Measurements from ENCODE around the gene TTLL1. TPM values are rescaled to one million over a fixed set of nuclear protein-coding genes. Genes with fewer than 3 reads are reported as not detected.

TTLL1 gene
- total and polyA plus RNA-seq, 9 of the 15 experiments (the other 6 are each of a cell fraction or from before 2014, with no cell fraction given) = 0.06 to 0.85 (median 0.17) TPM

- TF ChIP-seq CREB5 (CRISPR knock-in tag; IDR thresholded peaks at IDR 0.05) (no peak), PCBP1 (IDR thresholded peaks at IDR 0.05; ENCODE audit: low read depth, low read length, poor library complexity, severe bottlenecking) (no peak), NUFIP1 (IDR thresholded peaks at IDR 0.05; ENCODE audit: partially characterized antibody) (no peak), ZC3H8 (IDR thresholded peaks at IDR 0.05) (no peak)
- TF ChIP-seq, protein P1, sequence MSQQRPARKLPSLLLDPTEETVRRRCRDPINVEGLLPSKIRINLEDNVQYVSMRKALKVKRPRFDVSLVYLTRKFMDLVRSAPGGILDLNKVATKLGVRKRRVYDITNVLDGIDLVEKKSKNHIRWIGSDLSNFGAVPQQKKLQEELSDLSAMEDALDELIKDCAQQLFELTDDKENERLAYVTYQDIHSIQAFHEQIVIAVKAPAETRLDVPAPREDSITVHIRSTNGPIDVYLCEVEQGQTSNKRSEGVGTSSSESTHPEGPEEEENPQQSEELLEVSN (IDR thresholded peaks at IDR 0.05; ENCODE audit: borderline replicate concordance in 1 of 2, extremely low read depth in 1 of 2, insufficient read depth in 1 of 2, insufficient read length in 1 of 2, low read depth in 1 of 2, low read length in 1 of 2, poor library complexity in 1 of 2, severe bottlenecking in 1 of 2) = no peak
Observed at GRCh38 chr22:43133401-43133800, 44.2 kb upstream of the TTLL1 start (continued).

DNA sequence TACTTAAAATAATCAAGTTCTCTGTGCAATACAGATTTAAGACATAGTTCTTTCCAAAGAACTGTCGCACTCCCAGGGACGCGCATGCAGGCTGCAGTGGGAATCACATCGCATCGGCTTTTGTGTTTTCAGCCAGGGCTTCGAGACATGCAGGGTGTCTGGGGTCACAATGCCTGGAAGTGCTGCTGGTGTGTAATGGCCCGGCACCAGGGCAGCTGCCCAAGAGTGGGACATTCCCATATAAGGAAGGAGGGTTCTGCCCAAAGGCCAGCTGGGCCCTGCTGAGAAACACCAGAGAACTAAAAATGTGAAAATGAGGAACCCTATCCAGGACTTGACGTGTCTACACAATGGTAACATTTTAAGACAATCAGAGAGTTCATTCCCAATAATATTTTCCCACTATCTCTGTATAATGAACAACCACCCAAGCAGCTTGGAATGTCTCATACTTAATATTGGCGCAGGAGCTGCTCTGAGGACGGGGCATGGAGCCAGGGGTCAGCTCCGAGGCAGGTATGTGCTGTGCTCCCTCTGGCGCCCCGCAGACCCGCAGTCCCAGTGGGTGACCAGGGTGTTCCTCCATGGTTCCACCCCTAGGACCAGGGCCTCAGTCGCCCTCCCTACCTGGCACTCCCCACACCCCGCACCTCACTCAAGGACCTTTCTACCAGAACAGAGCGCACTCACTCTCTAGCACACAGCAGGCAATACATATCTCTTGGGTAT is 42.7 kb upstream of the TTLL1 start:
- no peak overlapping the region for H2AFZ ChIP-seq (ENCODE audit: low read depth, low read length)
- H3K79me2 ChIP-seq (ENCODE audit: control insufficient read depth, insufficient read depth, low read length) = no peaks in the 10 kb centered on the region
- ChIA-PET CTCF (ENCODE audit: low intra/inter-chr PET ratio) (no interaction called here), POLR2A (interaction anchor here (0.7 kb wide), 1 partner anchor 27 kb away, joined by 4 read pairs; no protein-coding TSS in a partner anchor)
- no peaks in the 10 kb centered on the region for H4K20me1 ChIP-seq (replicated peaks; ENCODE audit: control insufficient read depth, insufficient read depth, low read length)
- FAIRE-seq = no peak
- no peak overlapping the region for H3K4me2 ChIP-seq (ENCODE audit: insufficient read depth, low read length)
- 89% methylated on average over 13 of the region's 17 CpGs for WGBS (ENCODE audit: insufficient coverage, low coverage, missing lambda C conversion rate)
- intact Hi-C loops (cut with micrococcal nuclease) = no loop called here
- in situ Hi-C loops (cut with MboI) = no loop called here
- no peak for TF ChIP-seq ELF1 (tag; IDR thresholded peaks at IDR 0.05)
- TF ChIP-seq ZKSCAN8 (CRISPR knock-in tag; IDR thresholded peaks at IDR 0.05) = no peak
- TF ChIP-seq TRIM24 (IDR thresholded peaks at IDR 0.05) = no peak
- no peak for TF ChIP-seq LARP7 (IDR thresholded peaks at IDR 0.05)
- TF ChIP-seq ZNF324 (CRISPR knock-in tag; IDR thresholded peaks at IDR 0.05) = no peak
- TF ChIP-seq ZKSCAN1 (IDR thresholded peaks at IDR 0.05; ENCODE audit: low read depth, low read length) = no peak
- H3K27ac ChIP-seq (ENCODE audit: extremely low read depth, low read depth, low read length) = no peak overlapping the region
- H3K36me3 ChIP-seq (ENCODE audit: control insufficient read depth, insufficient read depth, low read length) = peaks cover 46% of the 10 kb centered on the region; the same call in 2 of the 3 replicates
- no peak overlapping the region for H3K4me3 ChIP-seq
- DNase-seq (ENCODE audit: extremely low read depth in 1 of 4, low spot score in 3 of 4) = no peak
- BruUV-seq (replicated peaks) = no TSS peak
- no peaks in the 10 kb centered on the region for H3K9me1 ChIP-seq (ENCODE audit: control insufficient read depth, insufficient read depth, low read length)
- no peak for ATAC-seq
- peaks cover 8 to 33% of the 10 kb centered on the region in 2 experiments; a peak in 3 of 5 replicates for H3K4me1 ChIP-seq (replicated peaks in 1 of 2; ENCODE audit: control insufficient read depth in 2 of 2, insufficient read depth in 2 of 2, low read length in 2 of 2)
- no peaks in the 10 kb centered on the region for H3K9me3 ChIP-seq (replicated peaks; ENCODE audit: control insufficient read depth, insufficient read depth, low read depth, low read length)
- no peak overlapping the region for H3K9ac ChIP-seq (ENCODE audit: insufficient read depth in 1 of 2, low read depth in 2 of 2, low read length in 2 of 2)
- no peaks in the 10 kb centered on the region for H3K27me3 ChIP-seq (ENCODE audit: control insufficient read depth in 2 of 2, insufficient read depth in 2 of 2, low read length in 2 of 2)

Data from K562 (cell line).